ENCODE measurements around the gene CHMP1A.

GRCh38 chr16:89651584-89651983 lies 5.9 kb downstream of the CHMP1A start:
- TF ChIP-seq POLR2A (IDR thresholded peaks at IDR 0.05; ENCODE audit: low read length) (no peak), GATA1 (IDR thresholded peaks at IDR 0.05; ENCODE audit: low read depth, low read length) (no peak)
